Activated CD8-positive, alpha-beta memory T cell treated with anti-CD3 and anti-CD28 coated beads for 1 hour (primary cell): Measurements from ENCODE around the gene HDAC1.

Source experiments
- DNase-seq, 2 donors: peaks; one replicate each; pipeline ENCODE4 v3.0.0-alpha.2; 2020; ENCODE audit warnings: low read depth in 1 of 2; ENCODE audit errors: extremely low read depth in 1 of 2

Gene HDAC1

GRCh38 chr1:32321712-32322291 lies 29.9 kb downstream of the HDAC1 start:
- no peak for DNase-seq

- no peak for DNase-seq
Measured at GRCh38 chr1:32327204-32327603, 35.3 kb downstream of the HDAC1 start.

- DNase-seq: no peak
Measured at GRCh38 chr1:32329931-32330466, 38.1 kb downstream of the HDAC1 start.

- no peak for DNase-seq
Measured at GRCh38 chr1:32330558-32331151, 38.8 kb downstream of the HDAC1 start.

- no peak for DNase-seq
Measured at GRCh38 chr1:32331549-32331948, 39.7 kb downstream of the HDAC1 start.

- no peak for DNase-seq
Measured at GRCh38 chr1:32332290-32333079, 40.6 kb downstream of the HDAC1 start.

- DNase-seq: no peak
Measured at GRCh38 chr1:32333251-32333963, 41.5 kb downstream of the HDAC1 start.

- DNase-seq: no peak
Measured at GRCh38 chr1:32334274-32334861, 42.5 kb downstream of the HDAC1 start.

- DNase-seq: peak; percentile 20 to 60
Measured at GRCh38 chr1:32334864-32335534, 43.1 kb downstream of the HDAC1 start.

GRCh38 chr1:32335535-32335789 lies 43.6 kb downstream of the HDAC1 start:
- DNase-seq: no peak

GRCh38 chr1:32335790-32336590 lies 44.1 kb downstream of the HDAC1 start, which contains the start of gene MARCKSL1:
MARCKSL1 (minus strand) TSS chr1:32336233; CDS start chr1:32336033, 200 bp downstream.
- peak; percentile 71 to 79 for DNase-seq

- no peak for DNase-seq
Measured at GRCh38 chr1:32336591-32336932, 44.7 kb downstream of the HDAC1 start.

- no peak for DNase-seq
Measured at GRCh38 chr1:32336963-32337675, 45.2 kb downstream of the HDAC1 start.

- no peak for DNase-seq
Measured at GRCh38 chr1:32337855-32338636, 46.2 kb downstream of the HDAC1 start.

GRCh38 chr1:32338637-32339145 lies 46.8 kb downstream of the HDAC1 start:
- no peak for DNase-seq

GRCh38 chr1:32339363-32339978 lies 47.6 kb downstream of the HDAC1 start:
- no peak for DNase-seq

- DNase-seq: no peak
Measured at GRCh38 chr1:32341186-32341757, 49.4 kb downstream of the HDAC1 start.
